IPS-18c (cell line): ENCODE measurements around the gene RAPGEF5.

ENCODE experiments used
- H3K4me3 ChIP-seq: 2 replicates; pipeline ENCODE4 v1.7.0; 2013; ENCODE audit warnings: low read depth, mild to moderate bottlenecking, low read length, moderate library complexity; ENCODE audit not compliant: insufficient read depth
- H3K9me3 ChIP-seq: one replicate; pipeline ENCODE4 v1.6.1; 2013; ENCODE audit warnings: mild to moderate bottlenecking, low read length, moderate library complexity; ENCODE audit not compliant: control insufficient read depth, insufficient read depth

Gene RAPGEF5

GRCh38 chr7:22300839-22301238 is 56.1 kb downstream of the RAPGEF5 start:
- H3K4me3 ChIP-seq = no peak overlapping the region
- H3K9me3 ChIP-seq = peaks cover 2% of the 10 kb centered on the region

- H3K4me3 ChIP-seq = no peak overlapping the region
- peaks cover 2% of the 10 kb centered on the region for H3K9me3 ChIP-seq
Measured at GRCh38 chr7:22296916-22297315, 60.0 kb downstream of the RAPGEF5 start.

- Histone ChIP-seq H3K4me3 (no peak overlapping the region), H3K9me3 (peaks cover 2% of the 10 kb centered on the region)
Measured at GRCh38 chr7:22296265-22296566, 60.7 kb downstream of the RAPGEF5 start.

GRCh38 chr7:22295402-22296264 is 61.3 kb downstream of the RAPGEF5 start:
- Histone ChIP-seq H3K9me3 (peaks cover 2% of the 10 kb centered on the region), H3K4me3 (no peak overlapping the region)

GRCh38 chr7:22292531-22292930 is 64.4 kb downstream of the RAPGEF5 start:
- Histone ChIP-seq H3K9me3 (peaks cover 2% of the 10 kb centered on the region), H3K4me3 (no peak overlapping the region)

GRCh38 chr7:22291977-22292376 is 65.0 kb downstream of the RAPGEF5 start:
- Histone ChIP-seq H3K4me3 (no peak overlapping the region), H3K9me3 (peaks cover 2% of the 10 kb centered on the region)

- Histone ChIP-seq H3K4me3 (no peak overlapping the region), H3K9me3 (no peaks in the 10 kb centered on the region)
Measured at GRCh38 chr7:22288202-22288601, 68.8 kb downstream of the RAPGEF5 start.

GRCh38 chr7:22287412-22287811 is 69.5 kb downstream of the RAPGEF5 start:
- no peaks in the 10 kb centered on the region for H3K9me3 ChIP-seq
- no peak overlapping the region for H3K4me3 ChIP-seq

GRCh38 chr7:22286436-22286835 is 70.5 kb downstream of the RAPGEF5 start:
- no peak overlapping the region for H3K4me3 ChIP-seq
- H3K9me3 ChIP-seq = no peaks in the 10 kb centered on the region

- Histone ChIP-seq H3K9me3 (no peaks in the 10 kb centered on the region), H3K4me3 (no peak overlapping the region)
Measured at GRCh38 chr7:22281481-22281880, 75.5 kb downstream of the RAPGEF5 start.

GRCh38 chr7:22280031-22280430 is 76.9 kb downstream of the RAPGEF5 start:
- Histone ChIP-seq H3K9me3 (no peaks in the 10 kb centered on the region), H3K4me3 (no peak overlapping the region)

GRCh38 chr7:22278660-22279059 is 78.3 kb downstream of the RAPGEF5 start:
- Histone ChIP-seq H3K9me3 (no peaks in the 10 kb centered on the region), H3K4me3 (no peak overlapping the region)

- H3K4me3 ChIP-seq = no peak overlapping the region
- no peaks in the 10 kb centered on the region for H3K9me3 ChIP-seq
Measured at GRCh38 chr7:22277375-22277774, 79.6 kb downstream of the RAPGEF5 start.

GRCh38 chr7:22275661-22276060 is 81.3 kb downstream of the RAPGEF5 start:
- Histone ChIP-seq H3K4me3 (no peak overlapping the region), H3K9me3 (no peaks in the 10 kb centered on the region)

- no peak overlapping the region for H3K4me3 ChIP-seq
- H3K9me3 ChIP-seq = no peaks in the 10 kb centered on the region
Measured at GRCh38 chr7:22271311-22271710, 85.6 kb downstream of the RAPGEF5 start.

- H3K9me3 ChIP-seq = no peaks in the 10 kb centered on the region
- H3K4me3 ChIP-seq = no peak overlapping the region
Measured at GRCh38 chr7:22270371-22270770, 86.6 kb downstream of the RAPGEF5 start.

GRCh38 chr7:22269963-22270362 is 87.0 kb downstream of the RAPGEF5 start:
- H3K9me3 ChIP-seq = no peaks in the 10 kb centered on the region
- H3K4me3 ChIP-seq = no peak overlapping the region

GRCh38 chr7:22268884-22269421 is 88.0 kb downstream of the RAPGEF5 start:
- no peaks in the 10 kb centered on the region for H3K9me3 ChIP-seq
- H3K4me3 ChIP-seq = no peak overlapping the region
